Caco-2 (cell line): ENCODE measurements around the gene SLC36A3. TPM values are rescaled to one million over a fixed set of nuclear protein-coding genes. Genes with fewer than 3 reads are reported as not detected.

Experiments used
- BruUV-seq: library from RNA; stranded (reverse); fragments of 400-500 nt; replicated peaks from 2 replicates; lab custom pipeline; 2021; lab: Mats Ljungman, UMichigan
- CTCF ChIA-PET: fragments of 300-600 bp; sonication (Branson Sonifier 250); formaldehyde crosslinking; loops from one replicate; lab custom pipeline; 2022; ENCODE audit warnings: antibody characterized with exemption; lab: Charles Lee
- POLR2A ChIA-PET: fragments of 300-600 bp; sonication (Branson Sonifier 250); formaldehyde crosslinking; loops from one replicate; lab custom pipeline; 2022; ENCODE audit warnings: antibody characterized with exemption; lab: Charles Lee
- DNase-seq, 2 experiments: peaks; one replicate each; pipeline versions ENCODE4 v3.0.0 to v3.0.0-alpha.2; 2020 to 2022
- H3K27me3 ChIP-seq: replicated peaks from 2 replicates; pipeline ENCODE4 v1.6.0; 2011; ENCODE audit warnings: low read length; ENCODE audit not compliant: control insufficient read depth, insufficient read depth
- H3K36me3 ChIP-seq: 2 replicates; pipeline ENCODE4 v1.5.1; 2011; ENCODE audit warnings: low read length; ENCODE audit not compliant: control insufficient read depth, insufficient read depth
- H3K4me1 ChIP-seq: fragments of 250-450 bp; sonication (Bioruptor Pico); 2 replicates; pipeline ENCODE4 v1.5.1; 2020; ENCODE audit warnings: mild to moderate bottlenecking
- H3K4me3 ChIP-seq: 2 replicates; pipeline ENCODE4 v1.5.1; 2011; ENCODE audit warnings: low read depth, mild to moderate bottlenecking, control low read depth, low read length
- H3K9me3 ChIP-seq: fragments of 250-450 bp; sonication (Bioruptor Pico); 2 replicates; pipeline ENCODE4 v1.5.1; 2020; ENCODE audit warnings: mild to moderate bottlenecking, moderate library complexity
- H3K27ac Mint-ChIP-seq: one replicate; pipeline ENCODE4 v1.8.0; 2022; ENCODE audit warnings: mixed read lengths; ENCODE audit not compliant: unreplicated experiment
- H3K27me3 Mint-ChIP-seq: one replicate; pipeline ENCODE4 v1.8.0; 2022; ENCODE audit warnings: mixed read lengths; ENCODE audit not compliant: insufficient read depth, unreplicated experiment
- H3K36me3 Mint-ChIP-seq: one replicate; pipeline ENCODE4 v1.8.0; 2022; ENCODE audit warnings: mild to moderate bottlenecking, mixed read lengths; ENCODE audit not compliant: insufficient read depth, unreplicated experiment
- H3K4me1 Mint-ChIP-seq: one replicate; pipeline ENCODE4 v1.8.0; 2022; ENCODE audit warnings: low read depth, mixed read lengths; ENCODE audit not compliant: unreplicated experiment
- H3K4me3 Mint-ChIP-seq: one replicate; pipeline ENCODE4 v1.8.0; 2022; ENCODE audit warnings: mild to moderate bottlenecking, moderate library complexity, mixed read lengths; ENCODE audit not compliant: unreplicated experiment
- H3K9me3 Mint-ChIP-seq: one replicate; pipeline ENCODE4 v1.8.0; 2022; ENCODE audit warnings: mixed read lengths; ENCODE audit not compliant: unreplicated experiment
- intact Hi-C: fragments of 100-400 bp; cut with micrococcal nuclease; formaldehyde crosslinking; loops from one replicate; pipeline ENCODE4 v1.10.0; 2022; ENCODE audit not compliant: unreplicated experiment
- total RNA-seq: library from RNA; stranded (reverse); gene quantifications from 2 replicates; pipeline ENCODE4 v1.2.3, GENCODE V29; 2022
- TF ChIP-seq, protein P1 (sequence below), 2 experiments: fragments of 200-600 bp in 1 of 2; IDR thresholded peaks; 1 replicate in 1 of 2; 2 replicates in 1 of 2; pipeline versions ENCODE4 v1.5.1 to v1.8.0; 2011 to 2022; ENCODE audit warnings: antibody characterized with exemption in 1 of 2, control low read depth in 1 of 2, inconsistent platforms in 1 of 2, low read depth in 1 of 2, low read length in 1 of 2, mild to moderate bottlenecking in 1 of 2, moderate library complexity in 1 of 2; ENCODE audit not compliant: insufficient read depth in 1 of 2, severe bottlenecking in 1 of 2, unreplicated experiment in 1 of 2

SLC36A3 gene
- total RNA-seq, 1 experiment from 2014 or later: not detected

GRCh38 chr5:151284392-151284967, 19.1 kb downstream of the SLC36A3 start:
- POLR2A ChIA-PET: no interaction called here
- Histone ChIP-seq H3K4me1 (peaks cover 9% of the 10 kb centered on the region), H3K4me3 (no peak overlapping the region), H3K36me3 (no peaks in the 10 kb centered on the region), H3K27me3 (no peaks in the 10 kb centered on the region), H3K9me3 (no peaks in the 10 kb centered on the region)
- intact Hi-C loops: no loop called here
- TF ChIP-seq, protein P1, sequence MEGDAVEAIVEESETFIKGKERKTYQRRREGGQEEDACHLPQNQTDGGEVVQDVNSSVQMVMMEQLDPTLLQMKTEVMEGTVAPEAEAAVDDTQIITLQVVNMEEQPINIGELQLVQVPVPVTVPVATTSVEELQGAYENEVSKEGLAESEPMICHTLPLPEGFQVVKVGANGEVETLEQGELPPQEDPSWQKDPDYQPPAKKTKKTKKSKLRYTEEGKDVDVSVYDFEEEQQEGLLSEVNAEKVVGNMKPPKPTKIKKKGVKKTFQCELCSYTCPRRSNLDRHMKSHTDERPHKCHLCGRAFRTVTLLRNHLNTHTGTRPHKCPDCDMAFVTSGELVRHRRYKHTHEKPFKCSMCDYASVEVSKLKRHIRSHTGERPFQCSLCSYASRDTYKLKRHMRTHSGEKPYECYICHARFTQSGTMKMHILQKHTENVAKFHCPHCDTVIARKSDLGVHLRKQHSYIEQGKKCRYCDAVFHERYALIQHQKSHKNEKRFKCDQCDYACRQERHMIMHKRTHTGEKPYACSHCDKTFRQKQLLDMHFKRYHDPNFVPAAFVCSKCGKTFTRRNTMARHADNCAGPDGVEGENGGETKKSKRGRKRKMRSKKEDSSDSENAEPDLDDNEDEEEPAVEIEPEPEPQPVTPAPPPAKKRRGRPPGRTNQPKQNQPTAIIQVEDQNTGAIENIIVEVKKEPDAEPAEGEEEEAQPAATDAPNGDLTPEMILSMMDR (IDR thresholded peaks at IDR 0.05; ENCODE audit: insufficient read depth in 1 of 2, low read depth in 1 of 2, low read length in 1 of 2, severe bottlenecking in 1 of 2, unreplicated experiment in 1 of 2): no peak
- CTCF ChIA-PET: no interaction called here
- BruUV-seq: no TSS peak
- H3K27me3 Mint-ChIP-seq: no peaks in the 10 kb centered on the region
- no peak for DNase-seq
- H3K27ac Mint-ChIP-seq: no peak overlapping the region
- peaks cover 8% of the 10 kb centered on the region for H3K9me3 Mint-ChIP-seq
- H3K4me1 Mint-ChIP-seq: peaks cover 12% of the 10 kb centered on the region
- no peak overlapping the region for H3K4me3 Mint-ChIP-seq
- no peaks in the 10 kb centered on the region for H3K36me3 Mint-ChIP-seq

DNA sequence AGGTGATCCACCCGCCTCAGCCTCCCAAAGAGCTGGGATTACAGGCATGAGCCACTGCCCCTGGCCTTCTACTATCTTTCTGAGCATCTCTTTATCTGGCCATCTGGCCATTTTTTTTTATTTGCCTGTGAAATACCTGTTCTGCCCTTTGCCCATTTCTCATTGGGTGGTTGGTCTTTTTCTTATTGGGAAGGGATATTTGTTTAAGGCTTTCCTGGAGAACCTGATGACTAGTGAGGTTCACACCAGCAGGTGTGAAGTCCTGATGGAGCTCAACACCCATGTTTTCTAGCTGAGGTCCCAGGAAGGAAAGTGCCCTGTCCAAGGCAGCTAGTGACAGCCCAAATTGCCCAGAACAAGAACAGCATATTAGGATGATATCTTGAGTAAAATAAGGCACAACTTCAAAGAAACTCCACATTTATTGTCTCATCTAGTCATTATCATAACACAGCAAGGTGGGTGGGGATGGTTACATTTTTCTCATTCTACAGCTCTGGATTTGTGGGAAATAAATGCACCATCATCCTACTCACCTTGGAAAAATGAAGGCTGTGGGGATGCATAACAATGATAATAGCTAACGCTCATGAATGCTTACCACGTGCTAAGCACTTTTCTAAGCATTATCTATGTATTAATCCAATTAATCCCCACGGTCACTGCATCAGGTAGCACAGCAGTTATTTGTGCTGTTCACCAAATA, 20.3 kb downstream of the SLC36A3 start:
- peaks cover 9% of the 10 kb centered on the region for H3K4me1 ChIP-seq
- no peaks in the 10 kb centered on the region for H3K9me3 ChIP-seq
- H3K36me3 ChIP-seq: no peaks in the 10 kb centered on the region
- intact Hi-C loops: no loop called here
- H3K4me3 ChIP-seq: no peak overlapping the region
- DNase-seq: no peak
- TF ChIP-seq, protein P1 (IDR thresholded peaks at IDR 0.05; ENCODE audit: insufficient read depth in 1 of 2, low read depth in 1 of 2, low read length in 1 of 2, severe bottlenecking in 1 of 2, unreplicated experiment in 1 of 2): no peak
- POLR2A ChIA-PET: no interaction called here
- Mint-ChIP-seq H3K36me3 (no peaks in the 10 kb centered on the region), H3K27ac (no peak overlapping the region), H3K9me3 (peaks cover 8% of the 10 kb centered on the region), H3K27me3 (no peaks in the 10 kb centered on the region), H3K4me1 (peaks cover 12% of the 10 kb centered on the region), H3K4me3 (no peak overlapping the region)
- BruUV-seq: no TSS peak
- CTCF ChIA-PET: no interaction called here
- no peaks in the 10 kb centered on the region for H3K27me3 ChIP-seq

- CTCF ChIA-PET: interaction anchor here (0.9 kb wide), 1 partner anchor 371 kb away, joined by 3 read pairs; no protein-coding TSS in a partner anchor
Measured at GRCh38 chr5:151281001-151281639, 22.4 kb downstream of the SLC36A3 start.

More at GRCh38 chr5:151281001-151281639, 22.4 kb downstream of the SLC36A3 start:
- Mint-ChIP-seq H3K4me3 (no peak overlapping the region), H3K9me3 (peaks cover 8% of the 10 kb centered on the region), H3K4me1 (peaks cover 12% of the 10 kb centered on the region), H3K27me3 (no peaks in the 10 kb centered on the region), H3K27ac (no peak overlapping the region), H3K36me3 (no peaks in the 10 kb centered on the region)
- BruUV-seq: no TSS peak
- POLR2A ChIA-PET: no interaction called here
- no peak overlapping the region for H3K4me3 ChIP-seq
- no peaks in the 10 kb centered on the region for H3K27me3 ChIP-seq
- TF ChIP-seq, protein P1 (IDR thresholded peaks at IDR 0.05; ENCODE audit: insufficient read depth in 1 of 2, low read depth in 1 of 2, low read length in 1 of 2, severe bottlenecking in 1 of 2, unreplicated experiment in 1 of 2): no peak
- peaks cover 9% of the 10 kb centered on the region for H3K4me1 ChIP-seq
- no peaks in the 10 kb centered on the region for H3K9me3 ChIP-seq
- H3K36me3 ChIP-seq: no peaks in the 10 kb centered on the region
- intact Hi-C loops: no loop called here
- no peak for DNase-seq
